Mesothelial cell of epicardium (in vitro differentiated cells): Measurements from ENCODE around the gene KLF13. TPM values are rescaled to one million over a fixed set of nuclear protein-coding genes. Genes with fewer than 3 reads are reported as not detected.

Experiments used
- DNase-seq, 2 experiments: peaks; one replicate each; pipeline ENCODE4 v3.0.0; 2021; ENCODE audit warnings: low spot score in 2 of 2; ENCODE audit not compliant: unreplicated experiment in 2 of 2
- H3K27ac Mint-ChIP-seq: 2 replicates; pipeline ENCODE4 v1.8.0; 2021; ENCODE audit warnings: mixed read lengths
- H3K27me3 Mint-ChIP-seq: 2 replicates; pipeline ENCODE4 v1.8.0; 2021; ENCODE audit warnings: low read depth, mixed read lengths
- H3K36me3 Mint-ChIP-seq: 2 replicates; pipeline ENCODE4 v1.8.0; 2021; ENCODE audit warnings: mixed read lengths
- H3K4me1 Mint-ChIP-seq: 2 replicates; pipeline ENCODE4 v1.8.0; 2021; ENCODE audit warnings: mixed read lengths
- H3K4me3 Mint-ChIP-seq: 2 replicates; pipeline ENCODE4 v1.8.0; 2021; ENCODE audit warnings: mild to moderate bottlenecking, moderate library complexity, mixed read lengths
- H3K9me3 Mint-ChIP-seq: 2 replicates; pipeline ENCODE4 v1.8.0; 2021; ENCODE audit warnings: mixed read lengths
- total RNA-seq: library from RNA; stranded (reverse); gene quantifications from 3 replicates; pipeline ENCODE4 v1.2.1, GENCODE V29; 2021
- TF ChIP-seq, protein P1 (sequence below): fragments of 200-600 bp; sonication (generic); IDR thresholded peaks from one replicate; pipeline ENCODE4 v1.5.0; 2021; ENCODE audit warnings: antibody characterized with exemption; ENCODE audit not compliant: unreplicated experiment

The KLF13 gene
- total RNA-seq, 1 donor from 2014 or later: 28.1 TPM

DNA sequence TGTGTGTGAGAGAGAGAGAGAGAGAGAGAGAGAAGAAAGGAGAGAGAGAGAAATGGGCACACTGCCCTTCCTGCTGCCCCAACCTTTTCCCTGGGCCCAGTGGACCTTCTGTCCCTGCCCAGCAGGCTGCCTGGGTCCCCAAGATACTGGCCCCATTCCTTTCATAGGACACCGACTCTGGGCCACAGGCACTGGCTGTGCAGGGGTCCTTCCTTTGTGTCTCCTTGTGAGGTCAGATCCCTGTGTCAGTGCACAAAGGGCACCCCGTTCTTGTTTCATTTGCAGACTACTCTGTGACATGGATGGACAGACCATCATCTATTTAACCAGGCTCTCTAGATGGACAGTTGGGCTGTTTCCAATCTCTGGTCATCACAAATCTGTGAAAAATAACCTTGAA is 21.3 kb upstream of the KLF13 start:
- Mint-ChIP-seq H3K4me1 (peaks cover 5% of the 10 kb centered on the region), H3K27ac (no peak overlapping the region), H3K4me3 (no peak overlapping the region), H3K36me3 (no peaks in the 10 kb centered on the region), H3K9me3 (no peaks in the 10 kb centered on the region), H3K27me3 (peaks cover 57% of the 10 kb centered on the region)
- DNase-seq: no peak
- TF ChIP-seq, protein P1, sequence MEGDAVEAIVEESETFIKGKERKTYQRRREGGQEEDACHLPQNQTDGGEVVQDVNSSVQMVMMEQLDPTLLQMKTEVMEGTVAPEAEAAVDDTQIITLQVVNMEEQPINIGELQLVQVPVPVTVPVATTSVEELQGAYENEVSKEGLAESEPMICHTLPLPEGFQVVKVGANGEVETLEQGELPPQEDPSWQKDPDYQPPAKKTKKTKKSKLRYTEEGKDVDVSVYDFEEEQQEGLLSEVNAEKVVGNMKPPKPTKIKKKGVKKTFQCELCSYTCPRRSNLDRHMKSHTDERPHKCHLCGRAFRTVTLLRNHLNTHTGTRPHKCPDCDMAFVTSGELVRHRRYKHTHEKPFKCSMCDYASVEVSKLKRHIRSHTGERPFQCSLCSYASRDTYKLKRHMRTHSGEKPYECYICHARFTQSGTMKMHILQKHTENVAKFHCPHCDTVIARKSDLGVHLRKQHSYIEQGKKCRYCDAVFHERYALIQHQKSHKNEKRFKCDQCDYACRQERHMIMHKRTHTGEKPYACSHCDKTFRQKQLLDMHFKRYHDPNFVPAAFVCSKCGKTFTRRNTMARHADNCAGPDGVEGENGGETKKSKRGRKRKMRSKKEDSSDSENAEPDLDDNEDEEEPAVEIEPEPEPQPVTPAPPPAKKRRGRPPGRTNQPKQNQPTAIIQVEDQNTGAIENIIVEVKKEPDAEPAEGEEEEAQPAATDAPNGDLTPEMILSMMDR: no peak

DNA sequence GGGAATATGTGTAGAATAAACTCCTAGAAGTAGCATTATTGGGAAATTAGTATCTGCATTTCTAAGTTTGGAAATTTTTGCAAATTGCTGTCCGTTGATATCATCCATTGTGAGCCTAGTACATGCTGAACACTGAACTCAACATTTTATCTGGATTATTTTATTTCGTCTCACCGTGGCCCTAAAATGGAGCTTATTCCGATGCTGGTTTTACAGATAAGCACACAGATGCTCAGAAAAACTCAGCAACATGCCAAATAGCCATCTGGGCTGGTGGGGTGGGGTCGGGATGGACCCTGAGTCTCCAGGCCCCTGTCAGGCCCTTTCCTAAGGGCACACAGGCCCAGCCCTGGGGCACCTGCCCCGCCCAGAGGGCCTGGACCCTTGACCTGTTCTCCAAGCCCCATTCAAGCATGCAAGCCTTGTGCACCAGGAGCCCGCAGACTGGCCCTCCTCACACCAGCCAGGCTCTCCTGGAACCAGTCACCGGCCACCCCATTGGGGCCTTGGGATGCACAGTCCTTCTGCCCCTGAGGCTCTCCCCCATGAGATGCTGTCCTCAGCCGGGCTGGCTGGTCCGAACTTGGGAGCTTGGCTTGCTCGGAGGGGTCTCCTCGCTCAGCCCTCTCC is 20.7 kb upstream of the KLF13 start:
- no peaks in the 10 kb centered on the region for H3K36me3 Mint-ChIP-seq
- no peak for DNase-seq
- H3K4me3 Mint-ChIP-seq: no peak overlapping the region
- H3K9me3 Mint-ChIP-seq: no peaks in the 10 kb centered on the region
- TF ChIP-seq, protein P1: no peak
- H3K4me1 Mint-ChIP-seq: peaks cover 5% of the 10 kb centered on the region
- H3K27ac Mint-ChIP-seq: no peak overlapping the region
- H3K27me3 Mint-ChIP-seq: peaks cover 59% of the 10 kb centered on the region

DNA sequence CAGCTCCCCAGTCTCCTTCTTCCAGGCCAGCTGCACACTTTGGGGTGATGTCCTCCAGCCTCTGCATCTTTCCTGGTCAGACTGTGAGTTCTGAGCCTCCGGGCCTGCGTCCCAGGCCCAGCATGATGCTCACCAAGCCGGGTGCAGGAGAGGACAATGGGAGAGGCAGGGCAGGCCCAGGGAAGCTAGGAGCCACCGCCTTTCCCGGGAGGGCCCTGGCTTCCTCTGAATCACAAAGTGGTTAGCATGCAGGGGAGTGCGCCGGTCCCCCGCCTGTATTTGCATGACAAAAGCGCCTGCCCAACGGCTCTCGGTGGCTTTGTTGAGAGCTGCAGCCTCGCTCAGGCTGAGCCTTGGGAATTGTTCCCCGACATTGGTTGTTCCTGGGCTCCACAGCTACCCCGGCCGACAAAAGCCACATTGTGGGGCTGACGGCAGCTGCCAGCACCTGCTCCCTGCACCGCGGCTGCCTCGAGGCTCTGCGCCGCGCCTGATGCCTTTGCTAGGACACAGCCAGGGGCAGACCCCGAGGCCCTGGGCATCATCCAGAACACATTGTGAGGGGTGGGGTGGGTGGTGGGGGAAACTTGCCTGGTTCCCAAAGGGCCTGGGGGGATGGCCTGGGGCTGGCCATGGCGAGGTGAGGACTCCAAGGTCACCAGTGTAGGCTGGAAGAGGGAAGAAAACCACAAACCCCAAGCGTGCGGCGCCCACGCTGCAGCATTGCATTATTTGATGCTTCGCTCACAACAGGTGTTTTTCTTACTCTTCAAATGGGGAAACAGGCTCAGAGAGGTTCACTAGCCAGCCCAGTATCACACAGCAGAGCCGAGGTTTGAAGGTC is 20.0 kb upstream of the KLF13 start:
- H3K4me3 Mint-ChIP-seq: no peak overlapping the region
- H3K36me3 Mint-ChIP-seq: no peaks in the 10 kb centered on the region
- peaks cover 60% of the 10 kb centered on the region for H3K27me3 Mint-ChIP-seq
- peaks cover 5% of the 10 kb centered on the region for H3K4me1 Mint-ChIP-seq
- DNase-seq: no peak
- no peaks in the 10 kb centered on the region for H3K9me3 Mint-ChIP-seq
- H3K27ac Mint-ChIP-seq: no peak overlapping the region
- TF ChIP-seq, protein P1: no peak

DNA sequence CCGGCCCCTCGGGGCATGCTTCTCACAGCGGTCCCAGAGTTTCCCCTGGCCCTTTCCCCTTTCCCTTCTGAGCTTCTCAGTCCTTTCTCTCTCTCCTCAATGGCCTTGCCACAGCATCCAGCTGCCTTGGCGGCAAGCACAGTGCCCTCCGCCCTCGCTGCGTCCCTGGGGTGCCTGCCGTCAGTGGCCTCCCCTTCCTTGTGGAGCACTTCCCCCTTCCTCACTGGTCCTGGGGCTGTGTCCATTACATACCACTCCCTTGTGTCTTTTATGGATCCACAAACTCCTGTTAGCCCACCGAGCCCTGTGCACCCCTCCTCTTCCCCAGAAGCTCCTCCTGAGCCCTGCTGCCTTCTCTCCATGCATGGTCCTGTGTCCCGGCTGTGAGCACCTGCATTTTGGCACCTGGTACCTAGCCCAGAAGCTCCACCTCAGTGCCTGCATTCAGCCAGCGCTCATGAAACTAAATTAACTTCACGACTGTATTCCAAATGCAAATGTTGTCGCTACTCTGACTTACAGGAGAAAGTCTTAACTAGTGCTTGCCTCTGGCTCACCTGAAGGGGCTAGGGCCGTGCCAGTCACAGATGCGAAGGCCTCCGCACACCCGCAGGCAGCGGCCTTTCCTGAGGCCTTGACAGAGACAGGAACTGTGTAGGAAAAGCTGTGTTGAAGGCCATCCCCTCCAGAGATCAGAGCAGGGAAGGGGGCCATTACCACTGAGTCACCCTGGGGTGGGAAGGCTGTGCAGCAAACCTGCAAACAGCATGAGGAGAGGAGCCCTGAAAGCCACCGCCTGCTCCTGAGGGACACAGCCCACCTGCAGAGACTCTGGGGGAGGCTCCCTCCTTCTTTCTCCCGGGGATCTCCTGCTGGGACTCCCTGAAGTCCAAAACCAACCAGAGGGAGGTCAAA is 19.1 kb upstream of the KLF13 start:
- peaks cover 5% of the 10 kb centered on the region for H3K4me1 Mint-ChIP-seq
- no peaks in the 10 kb centered on the region for H3K9me3 Mint-ChIP-seq
- H3K27ac Mint-ChIP-seq: no peak overlapping the region
- no peak for DNase-seq
- TF ChIP-seq, protein P1: no peak
- peaks cover 63% of the 10 kb centered on the region for H3K27me3 Mint-ChIP-seq
- no peaks in the 10 kb centered on the region for H3K36me3 Mint-ChIP-seq
- no peak overlapping the region for H3K4me3 Mint-ChIP-seq

DNA sequence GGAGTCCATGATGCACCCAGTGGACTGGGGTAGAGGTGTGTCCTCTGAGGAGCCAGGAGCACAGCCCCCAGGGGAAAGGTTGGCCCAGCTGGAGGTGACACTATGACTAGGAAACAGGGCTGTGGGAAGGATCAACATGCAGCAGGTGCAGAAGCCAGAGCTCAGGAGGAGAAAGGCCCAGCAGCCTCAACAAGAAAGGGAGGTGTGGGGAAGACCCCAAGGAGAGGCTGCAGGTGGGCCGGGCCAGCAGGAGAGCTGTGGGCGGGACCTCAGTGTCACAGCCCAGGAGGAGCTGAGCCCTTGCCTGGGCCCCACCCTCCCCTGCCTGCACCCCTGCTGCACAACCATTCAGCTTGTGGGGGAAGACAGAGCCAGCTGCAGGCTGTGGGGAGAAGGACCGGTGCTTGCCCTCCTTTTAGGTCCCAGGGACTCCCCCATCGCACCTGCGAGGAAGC is 18.4 kb upstream of the KLF13 start:
- Mint-ChIP-seq H3K27ac (no peak overlapping the region), H3K27me3 (peaks cover 64% of the 10 kb centered on the region), H3K9me3 (peaks cover 2% of the 10 kb centered on the region), H3K4me3 (no peak overlapping the region), H3K4me1 (peaks cover 5% of the 10 kb centered on the region), H3K36me3 (no peaks in the 10 kb centered on the region)
- TF ChIP-seq, protein P1: no peak
- DNase-seq: no peak
